Omental fat pad (tissue), 4 donors: Measurements from ENCODE around the gene ARL8A. TPM values are rescaled to one million over a fixed set of nuclear protein-coding genes. Genes with fewer than 3 reads are reported as not detected.
"Not testable (repeated sequence)": the region's sequence is repeated elsewhere in the genome, so short reads cannot be mapped to it uniquely, and the experiment has no call there.

Experiments used
- ATAC-seq: fragments of 150-250 bp; one replicate; pipeline ENCODE4 v1.9.1; 2016; ENCODE audit warnings: mild to moderate bottlenecking, moderate library complexity; ENCODE audit not compliant: low FRiP score
- DNase-seq: peaks from one replicate; pipeline ENCODE4 v3.0.0-alpha.2; 2019; ENCODE audit warnings: low spot score
- total RNA-seq, 4 donors: library from RNA; depleted of rRNA; stranded (reverse); fragments of >200 nt; gene quantifications; one replicate each; pipeline ENCODE4 v1.1.0, GENCODE V29; 2016
- TF ChIP-seq, protein P1 (sequence below), 3 donors: fragments of 450-650 bp; IDR thresholded peaks; one replicate each; pipeline ENCODE4 v1.5.1; 2016 to 2017; ENCODE audit warnings: antibody characterized with exemption in 3 of 3, mild to moderate bottlenecking in 3 of 3, moderate library complexity in 2 of 3

Gene ARL8A
- 10 to 100 TPM; 31.1 to 61.8 (median 43.0) TPM for total RNA-seq

GRCh38 chr1:202144402-202145067 is at the start of gene ARL8A:
ARL8A (minus strand) TSS chr1:202144737; CDS start chr1:202144572, 165 bp downstream.
- ATAC-seq (peak; percentile 60), DNase-seq (no peak)
- TF ChIP-seq, protein P1, sequence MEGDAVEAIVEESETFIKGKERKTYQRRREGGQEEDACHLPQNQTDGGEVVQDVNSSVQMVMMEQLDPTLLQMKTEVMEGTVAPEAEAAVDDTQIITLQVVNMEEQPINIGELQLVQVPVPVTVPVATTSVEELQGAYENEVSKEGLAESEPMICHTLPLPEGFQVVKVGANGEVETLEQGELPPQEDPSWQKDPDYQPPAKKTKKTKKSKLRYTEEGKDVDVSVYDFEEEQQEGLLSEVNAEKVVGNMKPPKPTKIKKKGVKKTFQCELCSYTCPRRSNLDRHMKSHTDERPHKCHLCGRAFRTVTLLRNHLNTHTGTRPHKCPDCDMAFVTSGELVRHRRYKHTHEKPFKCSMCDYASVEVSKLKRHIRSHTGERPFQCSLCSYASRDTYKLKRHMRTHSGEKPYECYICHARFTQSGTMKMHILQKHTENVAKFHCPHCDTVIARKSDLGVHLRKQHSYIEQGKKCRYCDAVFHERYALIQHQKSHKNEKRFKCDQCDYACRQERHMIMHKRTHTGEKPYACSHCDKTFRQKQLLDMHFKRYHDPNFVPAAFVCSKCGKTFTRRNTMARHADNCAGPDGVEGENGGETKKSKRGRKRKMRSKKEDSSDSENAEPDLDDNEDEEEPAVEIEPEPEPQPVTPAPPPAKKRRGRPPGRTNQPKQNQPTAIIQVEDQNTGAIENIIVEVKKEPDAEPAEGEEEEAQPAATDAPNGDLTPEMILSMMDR (IDR thresholded peaks at IDR 0.05) = no peak

- DNase-seq = no peak
- TF ChIP-seq, protein P1 (IDR thresholded peaks at IDR 0.05) = no peak
- no peak for ATAC-seq
These were observed 49.8 kb upstream of the ARL8A start for GRCh38 chr1:202194328-202194648.

GRCh38 chr1:202193614-202194327 is 49.2 kb upstream of the ARL8A start, which contains the start of gene LGR6:
LGR6 (plus strand) TSS chr1:202193799; CDS start chr1:202193990, 191 bp downstream.
- DNase-seq = no peak
- TF ChIP-seq, protein P1 (IDR thresholded peaks at IDR 0.05) = no peak
- peak; percentile 30 for ATAC-seq

DNA sequence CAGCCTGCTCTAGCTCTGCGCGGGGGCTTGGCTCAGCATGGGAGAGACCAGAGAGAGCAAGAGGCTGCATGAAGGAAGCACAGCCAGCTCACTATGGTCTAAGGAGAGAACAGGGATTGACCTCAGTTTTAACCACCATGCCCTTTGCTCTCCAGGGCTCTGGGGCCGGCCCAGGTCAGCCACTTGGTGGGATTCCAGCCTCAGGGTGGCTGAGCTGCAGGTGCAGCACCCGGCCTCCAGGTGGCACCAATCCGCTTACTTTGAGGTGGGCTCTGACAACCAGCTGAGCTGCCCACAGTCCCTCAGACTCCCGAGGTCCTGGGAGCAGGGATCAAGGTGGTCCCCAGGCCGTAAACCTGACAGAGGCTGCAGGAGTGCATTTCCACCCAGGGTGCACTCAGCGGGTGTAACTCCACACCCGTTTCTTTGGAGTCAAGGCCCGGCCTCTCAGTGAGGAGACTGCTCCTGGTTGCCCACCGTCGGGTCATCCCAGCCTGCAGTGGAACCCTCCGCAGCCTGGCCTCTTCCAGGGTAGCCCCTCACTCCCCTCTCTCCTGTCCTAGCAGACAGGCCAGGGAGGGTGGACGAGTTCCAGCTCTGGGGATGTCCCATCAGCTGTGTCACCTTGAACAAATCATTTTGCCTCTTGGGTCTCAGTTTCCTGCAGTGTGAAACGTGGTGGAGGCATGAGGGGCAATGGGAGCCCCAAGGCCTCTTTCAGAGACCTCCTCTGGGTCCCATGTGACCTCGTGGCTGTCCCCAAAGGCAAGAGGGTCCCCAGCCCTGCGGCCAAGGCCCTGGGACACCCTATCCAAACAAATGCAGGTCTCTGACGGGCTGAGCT is 48.5 kb upstream of the ARL8A start:
- DNase-seq (peak; percentile 33), ATAC-seq (peak; percentile 57)
- TF ChIP-seq, protein P1 (IDR thresholded peaks at IDR 0.05) = peak in 1 of 3 donors; percentile 68

- not testable (repeated sequence) for DNase-seq, ATAC-seq
These were observed 46.9 kb upstream of the ARL8A start for GRCh38 chr1:202191391-202191790.

DNA sequence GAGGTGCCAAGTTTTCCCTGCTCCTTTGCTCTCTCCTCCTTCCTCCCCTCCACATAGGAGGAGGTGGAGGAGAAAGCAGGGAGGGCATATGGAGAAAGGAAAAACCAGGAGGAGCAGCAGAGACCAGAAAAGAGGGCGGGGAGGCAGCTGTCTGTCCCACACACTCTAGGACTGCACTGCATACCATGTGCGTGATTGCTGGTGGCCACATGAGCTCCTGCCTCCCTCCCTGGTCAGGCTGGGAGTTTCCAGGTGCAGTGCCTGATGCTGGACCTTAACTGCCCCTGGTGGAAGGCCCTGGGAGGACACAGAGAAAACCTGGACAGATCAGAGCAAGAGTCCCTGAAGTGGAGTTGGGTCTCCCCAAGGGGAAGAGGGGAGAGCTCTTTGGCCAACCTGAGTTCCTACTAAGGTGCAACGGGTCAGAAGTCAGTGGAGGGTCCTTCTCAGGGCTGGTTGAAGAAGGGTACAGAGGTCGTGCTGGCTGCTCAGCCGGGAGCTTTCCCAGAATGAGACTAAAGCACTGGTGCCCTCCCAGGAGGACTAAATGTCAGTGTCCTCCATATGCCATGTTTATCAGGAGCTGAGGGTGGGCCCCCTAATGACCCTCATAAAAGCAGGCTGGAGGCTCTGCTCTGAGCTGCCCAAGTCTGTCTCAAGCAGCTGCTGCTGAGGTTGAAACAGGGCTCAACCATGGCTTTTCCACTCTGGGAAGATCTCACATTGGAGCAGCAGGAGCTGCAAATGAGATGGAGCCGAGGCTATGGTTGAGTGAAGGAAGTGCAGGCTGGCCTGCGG is 45.6 kb upstream of the ARL8A start:
- ATAC-seq = no peak
- TF ChIP-seq, protein P1 (IDR thresholded peaks at IDR 0.05) = no peak

More for the DNA sequence above, 45.6 kb upstream of the ARL8A start:
- DNase-seq = no peak
